ENCODE measurements around the gene RPL10A.

The RPL10A gene

DNA sequence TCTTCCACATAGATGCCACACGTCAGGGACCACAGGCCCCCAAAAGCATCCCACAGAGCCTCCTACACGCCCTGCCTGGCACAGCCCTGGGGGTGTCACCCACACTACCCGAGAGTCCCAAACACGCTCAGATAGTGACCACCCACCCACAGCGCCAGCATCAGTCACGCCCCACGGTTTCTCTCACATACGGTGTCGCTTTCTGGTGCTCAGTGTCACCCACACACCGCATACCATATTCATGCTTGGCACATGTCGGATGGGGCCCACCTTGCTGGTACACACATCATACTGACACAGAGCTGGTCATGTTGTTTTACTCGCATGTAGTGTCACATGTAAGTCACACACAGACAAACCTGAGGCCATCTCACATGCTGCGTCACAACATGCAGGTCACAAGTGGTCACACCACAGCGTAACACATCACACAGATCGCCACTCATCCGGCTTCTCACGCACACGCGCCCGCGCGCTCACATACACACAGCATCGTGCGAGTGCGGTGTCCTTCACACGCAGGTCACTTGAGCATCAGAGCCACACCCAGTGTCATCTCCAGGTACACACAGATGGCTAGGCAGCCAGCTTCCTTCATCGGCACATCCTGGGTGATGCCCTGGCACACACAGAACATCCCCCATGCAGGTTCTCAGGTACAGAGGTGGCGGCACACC is 25.2 kb downstream of the RPL10A start:
- DNase-seq: no peak

DNA sequence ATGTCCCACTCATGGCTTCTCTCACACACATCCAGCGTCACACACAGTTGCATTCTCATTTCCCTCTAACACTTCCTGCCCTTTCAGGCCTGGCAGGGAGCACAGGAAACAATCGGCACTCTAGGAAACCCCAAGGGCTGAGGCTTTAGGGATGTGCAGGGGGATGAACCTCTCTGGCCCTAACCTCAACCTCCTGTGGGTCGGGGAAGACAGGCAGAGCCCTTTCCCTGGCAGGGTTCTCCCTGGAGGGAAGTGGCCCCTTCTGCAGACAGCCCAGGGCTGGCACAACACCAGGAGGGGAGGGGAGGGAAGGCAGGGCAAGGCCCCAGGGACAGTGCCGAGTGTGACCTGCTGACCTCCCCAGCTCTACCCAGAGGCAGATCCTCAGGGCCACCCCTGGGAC is 26.0 kb downstream of the RPL10A start:
- no peak for DNase-seq

GRCh38 chr6:35495258-35496035 is 27.2 kb downstream of the RPL10A start:
- no peak for DNase-seq

DNA sequence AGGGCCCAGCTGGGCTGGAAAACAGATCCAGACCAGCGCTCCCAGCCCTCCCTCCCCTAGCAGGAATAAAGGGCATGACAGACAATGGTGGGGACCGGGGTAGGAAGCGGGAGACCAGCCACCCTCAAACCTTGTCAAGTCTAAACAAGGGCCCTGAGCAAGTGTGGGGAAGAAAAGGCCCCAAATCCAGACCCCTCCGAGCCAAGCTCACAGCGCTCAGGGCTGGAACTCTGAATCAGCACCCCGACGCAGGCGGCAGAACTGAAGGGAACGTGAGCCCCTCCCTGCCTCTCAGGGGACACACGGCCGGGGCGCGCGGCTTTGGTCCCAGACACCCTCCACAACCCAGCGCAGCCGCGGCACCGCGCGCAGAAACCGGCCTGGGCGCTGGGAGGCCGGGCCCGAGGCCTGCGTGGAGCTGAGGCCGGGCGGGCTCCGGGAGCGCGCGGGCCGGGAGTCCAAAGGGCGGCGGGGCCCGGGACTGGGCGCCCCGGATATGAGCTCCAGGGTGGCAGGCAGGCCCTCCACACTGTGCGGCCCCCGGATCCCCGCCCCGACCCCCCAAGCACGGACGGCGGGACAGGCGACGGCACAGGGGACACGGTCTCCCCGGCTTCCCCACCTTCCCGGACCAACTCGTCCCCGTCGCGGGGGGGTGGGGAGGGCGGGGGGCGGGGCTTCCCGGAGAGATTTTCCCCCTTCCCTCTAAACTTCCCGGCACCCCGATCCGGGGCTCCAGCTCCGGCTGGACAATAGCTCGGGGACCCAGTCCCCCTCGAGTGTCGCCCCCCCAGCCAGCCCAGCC is 28.0 kb downstream of the RPL10A start:
- DNase-seq: no peak

- peak; percentile 26 for DNase-seq
Measured at GRCh38 chr6:35496841-35497570, 28.8 kb downstream of the RPL10A start, which contains the start of gene TEAD3. Gene TEAD3 (minus strand): TSS chr6:35497079.

DNA sequence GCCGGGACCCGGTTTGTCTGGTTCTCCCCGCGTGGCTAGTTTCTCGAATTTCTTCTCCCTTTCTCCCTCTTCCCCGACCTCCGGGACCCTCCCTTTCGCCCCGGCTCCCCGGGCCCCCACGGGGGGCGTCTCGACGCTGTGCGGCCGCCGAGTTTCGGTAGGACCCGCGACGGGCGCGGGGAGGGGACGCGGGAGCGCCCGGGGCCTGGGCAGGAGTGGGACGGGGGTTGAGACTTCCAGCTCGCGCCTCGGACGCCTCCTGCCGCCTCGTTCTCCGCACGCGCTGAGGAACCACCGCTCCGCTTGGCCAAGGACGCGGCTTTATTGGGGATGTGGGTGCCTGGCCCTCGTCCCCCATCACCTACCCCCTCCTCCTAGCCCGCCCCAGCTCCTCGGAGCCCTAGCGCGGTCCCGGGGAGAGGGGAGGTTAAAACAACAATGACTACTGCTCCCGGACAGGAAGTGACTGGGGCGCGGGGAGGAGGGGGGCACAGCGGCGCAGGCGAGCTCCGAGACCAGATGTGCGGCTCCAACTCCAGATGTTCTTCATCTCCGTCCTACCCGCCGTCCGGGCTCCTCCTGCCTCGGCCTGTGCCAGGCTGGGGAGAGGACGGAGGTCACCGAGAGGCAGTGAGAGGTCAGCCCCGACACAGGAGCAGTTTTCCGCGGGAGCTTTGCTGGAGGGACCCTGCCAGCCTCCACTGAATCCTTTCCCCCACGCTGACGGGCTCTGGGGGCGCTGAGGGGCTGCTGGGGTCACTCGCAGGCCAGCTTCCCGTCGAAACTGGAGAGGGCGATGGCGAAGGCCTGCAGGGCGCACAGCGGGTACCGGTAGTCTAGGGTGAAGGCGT is 29.6 kb downstream of the RPL10A start:
- DNase-seq: no peak

DNA sequence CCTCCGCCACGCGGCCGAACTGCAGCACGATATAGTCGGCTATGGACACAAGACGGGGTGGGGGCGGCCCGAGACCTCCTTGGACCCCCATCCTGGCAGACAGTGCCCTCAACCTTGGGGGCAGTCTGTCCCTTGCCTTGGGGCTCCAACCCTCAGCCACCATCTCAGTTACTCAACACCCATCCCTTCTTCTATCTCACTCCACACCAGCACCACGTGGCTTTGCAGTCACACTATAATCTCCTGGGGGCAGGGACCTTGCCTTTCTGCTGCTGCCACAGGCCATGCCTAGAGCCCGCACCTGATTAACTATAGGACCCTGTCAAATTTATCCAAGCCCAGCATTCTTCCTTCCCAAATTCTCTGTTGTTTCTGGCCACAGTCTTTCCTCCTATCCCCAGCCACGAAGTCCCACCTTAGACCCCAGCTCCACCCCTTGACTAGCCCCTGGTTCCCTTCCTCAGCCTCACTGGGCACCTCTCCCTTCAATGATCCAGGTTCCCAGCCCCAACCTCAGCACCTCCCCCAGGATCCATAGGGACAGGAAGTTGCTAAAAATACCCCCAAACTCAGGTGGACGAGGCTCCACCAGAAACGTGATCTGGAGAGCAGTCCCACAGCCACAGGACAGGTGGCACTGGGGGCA is 30.3 kb downstream of the RPL10A start:
- DNase-seq: no peak

DNA sequence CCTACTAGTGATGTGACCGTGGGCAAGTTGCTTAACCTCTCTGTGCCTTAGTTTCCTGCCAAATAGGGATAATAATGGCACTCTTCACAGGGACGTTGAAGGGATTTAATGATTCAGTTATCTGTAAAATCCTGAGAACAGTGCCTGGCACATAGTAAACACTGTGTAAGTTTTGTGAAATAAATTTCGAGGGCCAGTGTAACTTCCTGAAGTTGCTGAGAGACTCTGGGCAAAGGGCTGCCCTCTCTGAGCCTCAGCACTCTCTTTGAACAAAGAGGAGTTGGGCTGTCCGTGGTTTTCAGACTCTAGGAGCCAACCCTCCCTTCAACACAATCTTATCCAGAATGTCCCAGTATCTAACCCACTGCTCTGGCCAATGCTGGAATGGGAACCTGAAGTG is 31.2 kb downstream of the RPL10A start:
- DNase-seq: no peak

DNA sequence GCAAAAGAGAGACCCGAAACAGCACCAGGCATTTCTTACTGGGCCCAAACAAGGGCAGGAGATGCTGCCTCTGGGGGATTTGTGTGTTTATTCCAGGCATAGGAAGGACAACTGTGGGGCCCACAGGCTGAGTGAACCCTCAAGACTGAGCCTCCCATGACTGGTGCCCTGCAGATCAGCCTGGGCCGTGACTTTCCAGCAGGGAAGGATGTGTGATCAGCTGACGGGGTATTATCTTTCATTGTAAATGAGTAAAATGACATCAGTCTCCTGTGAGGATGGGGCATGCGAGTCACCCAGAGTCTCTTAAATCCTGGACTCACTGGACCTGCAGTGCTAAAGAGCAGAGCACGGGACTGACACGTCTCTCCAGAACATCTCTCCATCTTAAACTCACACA is 32.6 kb downstream of the RPL10A start:
- DNase-seq: no peak

DNA sequence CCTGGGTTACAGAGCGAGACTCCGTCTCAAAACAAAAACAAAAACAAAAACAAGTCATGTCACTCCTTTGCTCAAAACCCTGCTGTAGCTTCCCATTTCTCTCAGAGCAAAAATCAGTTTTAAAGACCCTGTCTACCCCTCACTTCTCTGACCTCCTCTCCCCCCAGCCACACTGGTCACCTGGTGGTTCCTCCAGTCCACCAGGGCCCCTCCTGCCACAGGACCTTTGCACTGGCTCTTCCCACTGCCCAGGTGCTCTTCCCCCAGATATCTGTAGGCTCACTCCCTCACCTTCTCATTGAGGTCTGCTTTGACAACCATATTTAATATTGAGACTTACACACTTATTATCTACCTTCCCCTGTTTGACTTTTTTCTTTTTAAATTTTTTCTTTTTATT is 33.6 kb downstream of the RPL10A start:
- no peak for DNase-seq

DNA sequence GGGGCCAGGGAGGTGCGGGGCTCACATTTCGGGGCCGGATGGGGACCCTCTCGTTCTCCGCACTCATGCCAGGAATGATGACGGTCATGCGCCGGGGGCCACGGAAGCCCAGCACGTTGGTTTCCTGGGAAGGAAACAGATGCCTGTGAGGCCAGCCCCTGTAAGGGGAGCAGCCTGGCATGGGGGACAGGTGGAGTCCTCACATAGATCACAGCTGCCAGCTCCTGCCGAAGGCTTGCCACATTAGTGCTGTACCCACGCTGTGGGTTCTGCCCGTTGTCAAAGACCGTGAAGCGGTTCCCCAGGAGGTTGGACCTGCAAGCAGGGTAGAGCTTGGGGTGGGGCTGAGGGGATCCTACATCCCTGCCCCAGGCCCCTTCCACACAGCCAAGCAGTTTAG is 35.3 kb downstream of the RPL10A start:
- DNase-seq: no peak

DNA sequence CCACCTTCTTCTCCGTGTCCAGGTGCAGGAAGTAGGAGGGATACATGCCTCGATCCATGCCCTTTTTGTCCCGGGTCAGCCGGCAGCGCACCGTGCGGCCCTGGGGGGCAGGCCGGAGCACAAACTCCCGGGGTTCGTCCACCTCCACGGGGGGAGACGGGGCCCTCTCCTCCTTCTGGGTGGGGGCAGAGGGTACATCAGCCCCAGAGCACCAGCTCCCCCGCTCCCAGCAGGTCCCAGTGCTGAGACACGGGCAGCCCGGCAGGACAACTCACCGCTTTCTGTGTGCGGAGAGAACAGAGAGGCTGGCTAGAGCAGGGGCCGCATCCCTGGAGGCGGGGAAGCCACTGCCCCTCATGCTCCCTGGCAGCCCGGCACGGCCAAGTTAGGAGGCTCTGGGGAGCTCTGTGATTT is 37.8 kb downstream of the RPL10A start:
- no peak for DNase-seq

DNA sequence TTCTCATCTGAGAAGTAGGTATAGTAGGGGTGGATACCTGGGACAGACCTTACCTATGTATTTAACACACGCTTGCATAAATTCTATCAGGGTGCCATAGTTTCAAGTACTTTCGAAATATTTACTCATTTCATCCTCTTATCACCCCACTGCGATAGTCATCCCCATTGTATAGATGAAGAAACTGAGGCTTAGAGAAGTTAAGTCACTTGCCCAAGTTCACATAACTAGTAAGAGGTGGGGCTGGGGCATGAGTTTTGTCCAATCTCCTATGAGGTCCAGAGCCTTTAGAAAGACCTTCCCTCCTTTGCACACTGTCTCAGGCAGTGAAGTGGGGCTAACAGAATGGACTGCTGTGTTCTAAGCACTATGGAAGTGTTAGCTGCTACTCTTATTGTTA is 38.3 kb downstream of the RPL10A start:
- DNase-seq: no peak

GRCh38 chr6:35507221-35507620 is 39.0 kb downstream of the RPL10A start:
- DNase-seq: no peak

DNA sequence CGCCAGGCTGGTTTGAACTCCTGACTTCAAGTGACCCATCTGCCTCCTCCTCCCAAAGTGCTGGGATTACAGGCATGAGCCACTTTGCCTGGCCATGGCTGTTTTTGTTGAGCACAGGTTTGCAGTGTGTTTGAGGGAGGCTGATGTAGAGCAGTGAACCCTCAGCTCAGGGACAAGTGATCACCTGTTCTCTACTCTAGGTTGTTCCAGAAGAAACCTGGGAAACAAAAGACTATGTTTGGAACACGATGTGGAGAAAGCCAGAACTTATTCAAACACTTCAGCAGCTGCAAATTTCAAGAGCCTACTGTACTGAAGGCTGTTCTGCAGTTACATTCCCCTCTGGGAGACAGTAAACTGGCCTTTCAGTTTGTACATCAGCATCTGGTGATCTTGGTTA is 39.8 kb downstream of the RPL10A start:
- no peak for DNase-seq

- no peak for DNase-seq
Measured at GRCh38 chr6:35508542-35508941, 40.3 kb downstream of the RPL10A start.

- DNase-seq: no peak
Measured at GRCh38 chr6:35510916-35511561, 42.8 kb downstream of the RPL10A start.

DNA sequence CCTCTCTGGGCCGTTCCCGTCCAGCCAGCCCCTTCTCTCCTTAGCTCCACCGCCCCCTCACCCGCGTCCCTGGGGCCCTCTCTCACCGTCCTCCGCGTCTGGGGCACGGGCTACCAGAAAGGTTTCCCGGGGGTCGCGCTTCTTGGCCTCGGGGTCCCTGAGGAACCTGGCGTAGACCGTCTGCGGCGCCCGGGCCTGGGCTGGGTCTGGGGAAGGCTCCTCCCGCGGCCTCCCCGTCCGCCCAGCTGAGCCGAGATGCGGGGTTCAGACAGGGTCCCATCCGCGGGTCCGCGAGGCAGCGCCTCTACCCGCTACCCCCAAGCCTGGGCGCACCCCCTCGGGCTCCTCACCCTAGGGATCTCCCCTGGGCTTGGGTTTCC is 43.4 kb downstream of the RPL10A start:
- no peak for DNase-seq

DNA sequence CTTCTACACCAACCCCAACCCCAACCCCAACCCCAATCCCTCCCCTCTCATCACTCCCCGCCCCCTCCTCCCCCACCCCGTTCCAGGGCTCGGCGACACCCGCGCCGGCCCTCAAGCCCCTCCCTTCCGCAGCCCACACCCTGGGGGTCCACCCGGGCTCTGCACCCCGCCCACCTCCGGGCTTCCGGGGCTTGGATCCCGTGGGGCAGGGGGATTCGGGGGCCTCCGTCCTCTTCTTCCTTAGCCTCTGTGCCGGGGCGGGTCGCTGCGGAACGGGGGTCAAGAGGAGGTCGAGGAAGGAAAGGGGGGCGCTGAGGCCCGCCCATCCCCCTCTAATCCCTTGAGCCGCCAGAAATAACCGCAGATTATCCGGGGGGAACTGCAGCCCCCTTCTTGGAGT is 43.8 kb downstream of the RPL10A start:
- no peak for DNase-seq

GRCh38 chr6:35512740-35513139 is 44.5 kb downstream of the RPL10A start, which contains the start of gene TULP1:
Gene TULP1 (minus strand): TSS chr6:35512896. CDS start chr6:35512858, 38 bp downstream.
- no peak for DNase-seq

GRCh38 chr6:35514587-35514986 is 46.4 kb downstream of the RPL10A start:
- DNase-seq: no peak
